Chondrocyte (in vitro differentiated cells): ENCODE results near the gene GYS1. TPM values are rescaled to one million over a fixed set of nuclear protein-coding genes. Genes with fewer than 3 reads are reported as not detected.

Experiments
- DNase-seq: peaks from one replicate; pipeline ENCODE4 v3.0.0; 2021; ENCODE audit warnings: mixed read lengths, low spot score
- H3K27ac Mint-ChIP-seq: one replicate; pipeline ENCODE4 v1.8.0; 2021; ENCODE audit warnings: mild to moderate bottlenecking, moderate library complexity, mixed read lengths; ENCODE audit not compliant: unreplicated experiment
- H3K27me3 Mint-ChIP-seq: 2 replicates; pipeline ENCODE4 v1.8.0; 2021; ENCODE audit warnings: low read depth, mixed read lengths
- H3K36me3 Mint-ChIP-seq: 2 replicates; pipeline ENCODE4 v1.8.0; 2021; ENCODE audit warnings: low read depth, mixed read lengths
- H3K4me1 Mint-ChIP-seq: 2 replicates; pipeline ENCODE4 v1.8.0; 2021; ENCODE audit warnings: low read depth, mild to moderate bottlenecking, mixed read lengths
- H3K4me3 Mint-ChIP-seq: one replicate; pipeline ENCODE4 v1.8.0; 2021; ENCODE audit warnings: mild to moderate bottlenecking, moderate library complexity, mixed read lengths; ENCODE audit not compliant: unreplicated experiment
- H3K9me3 Mint-ChIP-seq: 2 replicates; pipeline ENCODE4 v1.8.0; 2021; ENCODE audit warnings: low read depth, mixed read lengths
- CTCF ChIP-seq: fragments of 200-600 bp; sonication (generic); IDR thresholded peaks from 2 replicates; pipeline ENCODE4 v1.5.0; 2021; ENCODE audit warnings: antibody characterized with exemption, mild to moderate bottlenecking, moderate library complexity
- total RNA-seq: library from RNA; stranded (reverse); gene quantifications from 3 replicates; pipeline ENCODE4 v1.2.1, GENCODE V29; 2021

The GYS1 gene
- total RNA-seq, 1 donor from 2014 or later = 51.1 TPM

- no peak overlapping the region for H3K4me3 Mint-ChIP-seq
- no peak overlapping the region for H3K27ac Mint-ChIP-seq
- H3K27me3 Mint-ChIP-seq = no peaks in the 10 kb centered on the region
- no peak for TF ChIP-seq CTCF
- no peak for DNase-seq
- peaks cover 22% of the 10 kb centered on the region for H3K4me1 Mint-ChIP-seq
- no peaks in the 10 kb centered on the region for H3K9me3 Mint-ChIP-seq
- H3K36me3 Mint-ChIP-seq = peaks cover 19% of the 10 kb centered on the region
These were observed 5.8 kb downstream of the GYS1 start for GRCh38 chr19:48987323-48987722.

- Mint-ChIP-seq H3K36me3 (peaks cover 24% of the 10 kb centered on the region), H3K4me1 (peaks cover 12% of the 10 kb centered on the region), H3K9me3 (no peaks in the 10 kb centered on the region), H3K4me3 (no peak overlapping the region), H3K27me3 (no peaks in the 10 kb centered on the region), H3K27ac (no peak overlapping the region)
- DNase-seq = no peak
- no peak for TF ChIP-seq CTCF
These were observed 6.9 kb downstream of the GYS1 start for GRCh38 chr19:48986211-48986610.

GRCh38 chr19:48985711-48986110 lies 7.4 kb downstream of the GYS1 start:
- Mint-ChIP-seq H3K27me3 (no peaks in the 10 kb centered on the region), H3K27ac (no peak overlapping the region), H3K36me3 (peaks cover 24% of the 10 kb centered on the region), H3K9me3 (no peaks in the 10 kb centered on the region), H3K4me3 (no peak overlapping the region), H3K4me1 (peaks cover 7% of the 10 kb centered on the region)
- TF ChIP-seq CTCF = no peak
- no peak for DNase-seq

GRCh38 chr19:48982280-48982679 lies 10.8 kb downstream of the GYS1 start:
- no peaks in the 10 kb centered on the region for H3K27me3 Mint-ChIP-seq
- peaks cover 20% of the 10 kb centered on the region for H3K36me3 Mint-ChIP-seq
- no peak for TF ChIP-seq CTCF
- DNase-seq = no peak
- H3K4me3 Mint-ChIP-seq = no peak overlapping the region
- peaks cover 21% of the 10 kb centered on the region for H3K4me1 Mint-ChIP-seq
- H3K27ac Mint-ChIP-seq = no peak overlapping the region
- no peaks in the 10 kb centered on the region for H3K9me3 Mint-ChIP-seq

- H3K27me3 Mint-ChIP-seq = no peaks in the 10 kb centered on the region
- peaks cover 21% of the 10 kb centered on the region for H3K4me1 Mint-ChIP-seq
- peaks cover 20% of the 10 kb centered on the region for H3K36me3 Mint-ChIP-seq
- H3K9me3 Mint-ChIP-seq = no peaks in the 10 kb centered on the region
- no peak for DNase-seq
- TF ChIP-seq CTCF = no peak
- no peak overlapping the region for H3K27ac Mint-ChIP-seq
- no peak overlapping the region for H3K4me3 Mint-ChIP-seq
These were observed 16.0 kb downstream of the GYS1 start for GRCh38 chr19:48977061-48977460.
